MCF 10A (cell line): ENCODE results near the gene GALNT8. TPM values are rescaled to one million over a fixed set of nuclear protein-coding genes. Genes with fewer than 3 reads are reported as not detected.
"Not testable (repeated sequence)": the region's sequence is repeated elsewhere in the genome, so short reads cannot be mapped to it uniquely, and the experiment has no call there.

Experiments
- BruUV-seq: library from RNA; stranded (reverse); fragments of 400-500 nt; replicated peaks from 2 replicates; lab custom pipeline; 2021; lab: Mats Ljungman, UMichigan
- CTCF ChIA-PET: fragments of 300-600 bp; sonication (Branson Sonifier 250); formaldehyde crosslinking; extraction: SDS; loops from one replicate; lab custom pipeline; 2021; ENCODE audit warnings: antibody characterized with exemption, inconsistent platforms; lab: Yijun Ruan, JAX
- POLR2A ChIA-PET: fragments of 300-600, 350-650 bp; sonication (Branson Sonifier 250); formaldehyde crosslinking; extraction: SDS; loops from one replicate; lab custom pipeline; 2020; ENCODE audit warnings: antibody characterized with exemption, inconsistent platforms; lab: Yijun Ruan, JAX
- DNase-seq: peaks from one replicate; pipeline ENCODE4 v3.0.0-alpha.2; 2018; ENCODE audit not compliant: unreplicated experiment
- H3K27ac Mint-ChIP-seq: one replicate; pipeline ENCODE4 v1.8.0; 2022; ENCODE audit warnings: mild to moderate bottlenecking, low read depth, mixed read lengths; ENCODE audit not compliant: unreplicated experiment
- H3K27me3 Mint-ChIP-seq: one replicate; pipeline ENCODE4 v1.8.0; 2022; ENCODE audit warnings: mixed read lengths; ENCODE audit not compliant: insufficient read depth, unreplicated experiment
- H3K36me3 Mint-ChIP-seq: one replicate; pipeline ENCODE4 v1.8.0; 2022; ENCODE audit warnings: mild to moderate bottlenecking, moderate library complexity, mixed read lengths; ENCODE audit not compliant: insufficient read depth, unreplicated experiment
- H3K4me1 Mint-ChIP-seq: one replicate; pipeline ENCODE4 v1.8.0; 2022; ENCODE audit warnings: mixed read lengths; ENCODE audit not compliant: insufficient read depth, unreplicated experiment
- H3K4me3 Mint-ChIP-seq: one replicate; pipeline ENCODE4 v1.8.0; 2022; ENCODE audit warnings: mild to moderate bottlenecking, moderate library complexity, mixed read lengths; ENCODE audit not compliant: unreplicated experiment
- H3K9me3 Mint-ChIP-seq: one replicate; pipeline ENCODE4 v1.8.0; 2022; ENCODE audit warnings: mixed read lengths; ENCODE audit not compliant: unreplicated experiment
- intact Hi-C: fragments of 100-400 bp; cut with micrococcal nuclease; formaldehyde crosslinking; loops from 2 replicates; pipeline ENCODE4 v1.14.1; 2022
- total RNA-seq: library from RNA; stranded (reverse); gene quantifications from 2 replicates; pipeline ENCODE4 v1.2.3, GENCODE V29; 2022
- TF ChIP-seq, protein P1 (sequence below): fragments of 200-600 bp; IDR thresholded peaks from one replicate; pipeline ENCODE4 v1.8.0; 2022; ENCODE audit warnings: antibody characterized with exemption, mild to moderate bottlenecking; ENCODE audit not compliant: unreplicated experiment

Gene GALNT8
- total RNA-seq, 1 experiment from 2014 or later = not detected

- CTCF ChIA-PET = interaction anchor here (0.8 to 1.5 kb wide), 3 partner anchors 10 to 17 kb away, joined by 3 to 7 read pairs (median 4); no protein-coding TSS in a partner anchor
- intact Hi-C loops = no loop called here
- DNase-seq = no peak
- TF ChIP-seq, protein P1, sequence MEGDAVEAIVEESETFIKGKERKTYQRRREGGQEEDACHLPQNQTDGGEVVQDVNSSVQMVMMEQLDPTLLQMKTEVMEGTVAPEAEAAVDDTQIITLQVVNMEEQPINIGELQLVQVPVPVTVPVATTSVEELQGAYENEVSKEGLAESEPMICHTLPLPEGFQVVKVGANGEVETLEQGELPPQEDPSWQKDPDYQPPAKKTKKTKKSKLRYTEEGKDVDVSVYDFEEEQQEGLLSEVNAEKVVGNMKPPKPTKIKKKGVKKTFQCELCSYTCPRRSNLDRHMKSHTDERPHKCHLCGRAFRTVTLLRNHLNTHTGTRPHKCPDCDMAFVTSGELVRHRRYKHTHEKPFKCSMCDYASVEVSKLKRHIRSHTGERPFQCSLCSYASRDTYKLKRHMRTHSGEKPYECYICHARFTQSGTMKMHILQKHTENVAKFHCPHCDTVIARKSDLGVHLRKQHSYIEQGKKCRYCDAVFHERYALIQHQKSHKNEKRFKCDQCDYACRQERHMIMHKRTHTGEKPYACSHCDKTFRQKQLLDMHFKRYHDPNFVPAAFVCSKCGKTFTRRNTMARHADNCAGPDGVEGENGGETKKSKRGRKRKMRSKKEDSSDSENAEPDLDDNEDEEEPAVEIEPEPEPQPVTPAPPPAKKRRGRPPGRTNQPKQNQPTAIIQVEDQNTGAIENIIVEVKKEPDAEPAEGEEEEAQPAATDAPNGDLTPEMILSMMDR = no peak
- Mint-ChIP-seq H3K27me3 (peaks cover 22% of the 10 kb centered on the region), H3K9me3 (no peaks in the 10 kb centered on the region), H3K4me3 (no peak overlapping the region), H3K4me1 (no peaks in the 10 kb centered on the region), H3K27ac (no peak overlapping the region), H3K36me3 (no peaks in the 10 kb centered on the region)
- no TSS peak for BruUV-seq
- POLR2A ChIA-PET = no interaction called here
Measured at GRCh38 chr12:4742416-4742970, 22.3 kb downstream of the GALNT8 start.

GRCh38 chr12:4743046-4743445 is 22.8 kb downstream of the GALNT8 start:
- TF ChIP-seq, protein P1 = no peak
- no TSS peak for BruUV-seq
- no peaks in the 10 kb centered on the region for H3K4me1 Mint-ChIP-seq
- DNase-seq = no peak
- H3K9me3 Mint-ChIP-seq = no peaks in the 10 kb centered on the region
- no peak overlapping the region for H3K4me3 Mint-ChIP-seq
- no peaks in the 10 kb centered on the region for H3K36me3 Mint-ChIP-seq
- H3K27me3 Mint-ChIP-seq = peaks cover 19% of the 10 kb centered on the region
- POLR2A ChIA-PET = no interaction called here
- H3K27ac Mint-ChIP-seq = no peak overlapping the region
- CTCF ChIA-PET = interaction anchor here (1.1 to 1.5 kb wide), 2 partner anchors 10 to 15 kb away, joined by 3 to 7 read pairs; no protein-coding TSS in a partner anchor
- intact Hi-C loops = no loop called here

GRCh38 chr12:4744709-4745108 is 24.5 kb downstream of the GALNT8 start:
- TF ChIP-seq, protein P1 = no peak
- no peaks in the 10 kb centered on the region for H3K4me1 Mint-ChIP-seq
- DNase-seq = no peak
- H3K9me3 Mint-ChIP-seq = no peaks in the 10 kb centered on the region
- intact Hi-C loops = no loop called here
- no peaks in the 10 kb centered on the region for H3K36me3 Mint-ChIP-seq
- ChIA-PET POLR2A (no interaction called here), CTCF (interaction anchor here (0.6 kb wide), 2 partner anchors 165 to 1219 kb away, joined by 3 read pairs; no protein-coding TSS in a partner anchor)
- no TSS peak for BruUV-seq
- peaks cover 19% of the 10 kb centered on the region for H3K27me3 Mint-ChIP-seq
- H3K27ac Mint-ChIP-seq = no peak overlapping the region
- H3K4me3 Mint-ChIP-seq = no peak overlapping the region

GRCh38 chr12:4745249-4745648 is 25.0 kb downstream of the GALNT8 start:
- CTCF ChIA-PET = interaction anchor here (0.6 kb wide), 1 partner anchor 165 kb away, joined by 3 read pairs; no protein-coding TSS in a partner anchor

DNA sequence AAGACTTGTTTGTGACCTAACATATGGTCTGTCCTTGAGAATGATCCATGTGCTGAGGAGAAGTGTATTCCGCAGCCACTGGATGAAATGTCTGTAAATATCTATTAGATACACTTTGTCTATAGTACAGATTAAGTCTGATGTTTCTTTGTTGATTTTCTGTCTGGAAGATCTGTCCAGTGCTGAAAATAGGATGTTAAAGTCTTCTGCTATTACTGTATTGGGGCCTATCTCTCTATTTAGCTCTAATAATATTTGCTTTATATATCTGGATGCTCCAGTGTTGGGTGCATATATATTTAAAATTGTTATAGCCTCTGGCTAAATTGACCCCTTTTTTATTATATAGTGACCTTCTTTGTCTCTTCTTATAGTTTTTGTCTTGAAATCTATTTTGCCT is 31.5 kb downstream of the GALNT8 start:
- H3K9me3 Mint-ChIP-seq, H3K4me1 Mint-ChIP-seq, H3K4me3 Mint-ChIP-seq, DNase-seq, CTCF ChIA-PET, H3K27ac Mint-ChIP-seq, BruUV-seq, H3K36me3 Mint-ChIP-seq, POLR2A ChIA-PET: not testable (repeated sequence)
- intact Hi-C loops = loop anchor here (10.0 kb wide), 2 partner anchors 177 to 397 kb away; no protein-coding TSS in a partner anchor
- H3K27me3 Mint-ChIP-seq = peaks cover 16% of the 10 kb centered on the region

More at GRCh38 chr12:4745249-4745648, 25.0 kb downstream of the GALNT8 start:
- Mint-ChIP-seq H3K27me3 (peaks cover 19% of the 10 kb centered on the region), H3K4me1 (no peaks in the 10 kb centered on the region), H3K4me3 (no peak overlapping the region), H3K27ac (no peak overlapping the region), H3K36me3 (no peaks in the 10 kb centered on the region), H3K9me3 (no peaks in the 10 kb centered on the region)
- no peak for DNase-seq
- TF ChIP-seq, protein P1 = no peak
- POLR2A ChIA-PET = no interaction called here
- no TSS peak for BruUV-seq
- intact Hi-C loops = no loop called here
